C4-2B (cell line): ENCODE results near the gene MAPKBP1.
"Not testable (repeated sequence)": the region's sequence is repeated elsewhere in the genome, so short reads cannot be mapped to it uniquely, and the experiment has no call there.

Experiments used
- H3K27ac ChIP-seq: fragments of 450-650 bp; 2 replicates; pipeline ENCODE4 v1.5.1; 2017
- ZFX ChIP-seq: fragments of 450-650 bp; IDR thresholded peaks from 2 replicates; pipeline ENCODE4 v1.6.1; 2017
- TF ChIP-seq, protein P1 (sequence below): fragments of 450-650 bp; conservative IDR thresholded peaks from 2 replicates; pipeline ENCODE4 v1.5.1; 2017; ENCODE audit warnings: mild to moderate bottlenecking

Gene MAPKBP1, protein sequence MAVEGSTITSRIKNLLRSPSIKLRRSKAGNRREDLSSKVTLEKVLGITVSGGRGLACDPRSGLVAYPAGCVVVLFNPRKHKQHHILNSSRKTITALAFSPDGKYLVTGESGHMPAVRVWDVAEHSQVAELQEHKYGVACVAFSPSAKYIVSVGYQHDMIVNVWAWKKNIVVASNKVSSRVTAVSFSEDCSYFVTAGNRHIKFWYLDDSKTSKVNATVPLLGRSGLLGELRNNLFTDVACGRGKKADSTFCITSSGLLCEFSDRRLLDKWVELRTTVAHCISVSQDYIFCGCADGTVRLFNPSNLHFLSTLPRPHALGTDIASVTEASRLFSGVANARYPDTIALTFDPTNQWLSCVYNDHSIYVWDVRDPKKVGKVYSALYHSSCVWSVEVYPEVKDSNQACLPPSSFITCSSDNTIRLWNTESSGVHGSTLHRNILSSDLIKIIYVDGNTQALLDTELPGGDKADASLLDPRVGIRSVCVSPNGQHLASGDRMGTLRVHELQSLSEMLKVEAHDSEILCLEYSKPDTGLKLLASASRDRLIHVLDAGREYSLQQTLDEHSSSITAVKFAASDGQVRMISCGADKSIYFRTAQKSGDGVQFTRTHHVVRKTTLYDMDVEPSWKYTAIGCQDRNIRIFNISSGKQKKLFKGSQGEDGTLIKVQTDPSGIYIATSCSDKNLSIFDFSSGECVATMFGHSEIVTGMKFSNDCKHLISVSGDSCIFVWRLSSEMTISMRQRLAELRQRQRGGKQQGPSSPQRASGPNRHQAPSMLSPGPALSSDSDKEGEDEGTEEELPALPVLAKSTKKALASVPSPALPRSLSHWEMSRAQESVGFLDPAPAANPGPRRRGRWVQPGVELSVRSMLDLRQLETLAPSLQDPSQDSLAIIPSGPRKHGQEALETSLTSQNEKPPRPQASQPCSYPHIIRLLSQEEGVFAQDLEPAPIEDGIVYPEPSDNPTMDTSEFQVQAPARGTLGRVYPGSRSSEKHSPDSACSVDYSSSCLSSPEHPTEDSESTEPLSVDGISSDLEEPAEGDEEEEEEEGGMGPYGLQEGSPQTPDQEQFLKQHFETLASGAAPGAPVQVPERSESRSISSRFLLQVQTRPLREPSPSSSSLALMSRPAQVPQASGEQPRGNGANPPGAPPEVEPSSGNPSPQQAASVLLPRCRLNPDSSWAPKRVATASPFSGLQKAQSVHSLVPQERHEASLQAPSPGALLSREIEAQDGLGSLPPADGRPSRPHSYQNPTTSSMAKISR (N-terminal part only)

DNA sequence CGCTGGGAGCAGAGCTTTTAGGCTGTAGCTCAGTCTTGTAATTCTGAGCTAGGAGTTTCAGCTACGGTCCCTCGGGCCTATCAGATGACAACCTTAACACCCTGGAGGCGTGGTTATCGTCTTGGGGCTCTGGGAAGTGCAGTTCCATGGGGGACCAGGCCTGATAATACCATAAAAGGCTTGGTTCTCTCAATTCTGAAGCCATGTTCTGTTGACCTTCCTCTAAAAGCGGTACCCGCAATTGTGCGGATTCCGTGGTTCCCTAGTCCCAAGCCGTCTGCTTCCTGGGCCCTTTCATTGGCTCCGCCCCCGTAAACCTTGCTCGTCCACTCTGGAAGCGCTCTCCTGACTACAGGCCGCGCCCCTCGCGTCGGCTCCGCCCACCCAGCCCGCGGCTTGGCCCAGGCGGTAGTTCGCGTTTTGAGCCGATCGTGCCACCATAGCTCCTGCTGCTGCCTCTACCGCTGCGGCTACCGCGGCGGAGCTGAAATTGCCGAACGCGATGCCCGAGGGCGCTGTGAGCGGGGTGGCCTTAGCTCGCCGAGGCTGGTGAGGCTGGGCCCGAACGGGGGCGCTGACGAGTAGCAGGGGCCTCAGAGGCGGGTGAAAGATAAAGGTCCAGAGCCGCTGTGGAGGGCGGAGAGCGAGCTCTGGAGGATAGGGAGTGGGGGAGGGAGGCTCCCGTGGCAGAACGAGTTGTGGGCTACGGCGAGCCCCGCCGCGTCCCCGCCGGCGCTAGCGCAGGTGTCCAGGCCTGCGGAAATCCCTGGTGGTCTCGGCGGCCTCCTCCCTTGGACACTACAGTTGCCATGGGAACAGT lies at the start of gene MAPKBP1:
TSS of gene MAPKBP1 (plus strand) at position 423 of the 820 bp plus-strand sequence. CDS start 792 bp downstream, outside the sequence.
- peak within 1 kb of the TSS; percentile 70 for H3K27ac ChIP-seq
- TF ChIP-seq ZFX = peak; percentile 26; the same call in 1 of the 2 replicates
- TF ChIP-seq, protein P1, sequence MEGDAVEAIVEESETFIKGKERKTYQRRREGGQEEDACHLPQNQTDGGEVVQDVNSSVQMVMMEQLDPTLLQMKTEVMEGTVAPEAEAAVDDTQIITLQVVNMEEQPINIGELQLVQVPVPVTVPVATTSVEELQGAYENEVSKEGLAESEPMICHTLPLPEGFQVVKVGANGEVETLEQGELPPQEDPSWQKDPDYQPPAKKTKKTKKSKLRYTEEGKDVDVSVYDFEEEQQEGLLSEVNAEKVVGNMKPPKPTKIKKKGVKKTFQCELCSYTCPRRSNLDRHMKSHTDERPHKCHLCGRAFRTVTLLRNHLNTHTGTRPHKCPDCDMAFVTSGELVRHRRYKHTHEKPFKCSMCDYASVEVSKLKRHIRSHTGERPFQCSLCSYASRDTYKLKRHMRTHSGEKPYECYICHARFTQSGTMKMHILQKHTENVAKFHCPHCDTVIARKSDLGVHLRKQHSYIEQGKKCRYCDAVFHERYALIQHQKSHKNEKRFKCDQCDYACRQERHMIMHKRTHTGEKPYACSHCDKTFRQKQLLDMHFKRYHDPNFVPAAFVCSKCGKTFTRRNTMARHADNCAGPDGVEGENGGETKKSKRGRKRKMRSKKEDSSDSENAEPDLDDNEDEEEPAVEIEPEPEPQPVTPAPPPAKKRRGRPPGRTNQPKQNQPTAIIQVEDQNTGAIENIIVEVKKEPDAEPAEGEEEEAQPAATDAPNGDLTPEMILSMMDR = peak; percentile 87

DNA sequence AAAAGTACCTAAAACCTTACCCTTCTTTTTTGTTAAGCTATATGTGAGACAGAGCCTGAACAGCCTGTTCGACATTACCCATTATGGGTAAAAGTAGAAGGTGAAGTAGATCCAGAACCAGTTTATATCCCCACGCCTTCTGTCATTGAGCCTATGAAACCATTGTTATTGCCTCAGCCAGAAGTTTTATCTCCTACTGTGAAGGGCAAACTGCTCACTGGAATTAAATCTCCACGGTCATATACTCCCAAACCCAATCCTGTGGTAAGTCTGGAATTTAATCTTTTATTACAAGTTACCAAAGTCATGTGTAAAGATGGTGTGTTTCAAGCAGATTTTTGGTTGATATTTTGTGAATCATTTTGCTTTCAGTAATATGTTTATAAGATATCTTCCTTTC lies 47.1 kb upstream of the MAPKBP1 start:
- H3K27ac ChIP-seq = no peak overlapping the region
- no peak for TF ChIP-seq ZFX
- TF ChIP-seq, protein P1 = no peak

DNA sequence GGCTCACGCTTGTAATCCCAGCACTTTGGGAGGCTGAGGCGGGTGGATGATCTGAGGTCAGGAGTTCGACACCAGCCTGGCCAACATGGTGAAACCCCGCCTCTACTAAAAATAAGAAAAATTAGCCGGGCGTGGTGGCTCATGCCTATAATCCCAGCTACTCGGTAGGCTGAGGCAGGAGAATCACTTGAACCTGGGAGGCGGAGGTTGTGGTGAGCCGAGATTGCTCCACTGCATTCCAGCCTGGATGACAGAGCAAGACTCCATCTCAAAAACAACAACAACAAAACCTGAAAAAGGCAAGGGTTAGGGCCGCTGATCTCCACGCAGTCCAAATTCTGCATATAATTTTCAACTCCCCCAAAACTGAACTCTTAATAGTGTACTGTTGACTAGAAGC lies 46.2 kb upstream of the MAPKBP1 start:
- H3K27ac ChIP-seq = not testable (repeated sequence)

DNA sequence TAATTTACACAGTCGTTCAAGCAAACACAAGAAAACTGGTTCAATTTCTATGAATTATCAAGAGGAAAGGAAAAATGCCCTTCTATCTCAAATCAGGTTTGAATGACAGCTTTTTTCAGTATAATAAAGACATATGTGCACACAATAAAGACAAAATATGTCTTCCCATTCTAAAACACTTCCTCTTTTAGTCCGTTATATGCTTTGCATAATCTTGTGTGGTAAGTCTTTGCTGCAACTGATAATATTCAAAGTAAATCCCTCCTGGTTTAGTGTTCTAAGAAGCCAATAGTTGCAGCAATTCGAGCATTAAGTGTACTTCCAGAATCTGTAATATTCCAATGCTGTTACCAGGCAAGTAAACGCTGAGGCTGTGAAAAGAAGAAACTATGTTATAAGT lies 43.7 kb upstream of the MAPKBP1 start:
- no peak for TF ChIP-seq ZFX
- TF ChIP-seq, protein P1 = no peak
- H3K27ac ChIP-seq = no peak overlapping the region

DNA sequence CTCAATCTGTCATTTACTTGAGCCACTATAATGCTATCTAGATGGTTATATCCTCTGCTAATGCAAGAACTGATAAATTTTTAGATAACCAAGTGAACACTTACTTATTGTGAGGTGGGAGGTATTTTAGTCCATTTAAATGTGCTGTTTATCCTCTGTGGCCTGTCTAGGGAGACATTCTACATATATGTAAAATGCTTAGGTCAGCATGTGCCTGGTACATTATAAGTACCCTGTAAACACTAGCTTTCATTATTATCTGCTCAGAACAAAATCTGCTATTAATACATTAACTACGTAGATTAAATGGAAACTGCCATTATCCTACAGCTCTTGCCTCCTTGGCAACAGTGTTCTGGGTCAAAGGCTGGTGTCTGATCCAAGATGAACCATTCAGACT lies 41.8 kb upstream of the MAPKBP1 start:
- no peak overlapping the region for H3K27ac ChIP-seq
- TF ChIP-seq, protein P1 = no peak
- no peak for TF ChIP-seq ZFX

DNA sequence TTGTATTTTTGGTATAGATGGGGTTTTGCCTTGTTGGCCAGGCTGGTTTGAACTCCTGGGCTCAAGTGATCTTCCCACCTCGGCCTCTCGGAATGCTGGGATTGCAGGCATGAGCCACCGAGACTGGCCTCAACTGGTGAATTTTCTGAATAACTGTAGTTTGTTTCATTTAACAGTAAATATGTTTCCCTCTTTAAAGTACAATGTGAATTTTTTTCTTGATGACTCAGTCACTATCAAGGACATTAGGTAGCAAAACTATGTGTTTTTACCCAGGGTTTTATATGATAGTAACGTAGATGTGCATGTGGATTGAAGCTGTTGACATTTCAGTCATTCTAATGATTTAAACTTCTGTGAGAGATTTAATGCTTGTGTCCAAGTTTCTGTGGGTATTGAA lies 40.2 kb upstream of the MAPKBP1 start:
- TF ChIP-seq, protein P1 = no peak
- TF ChIP-seq ZFX = no peak
- no peak overlapping the region for H3K27ac ChIP-seq

DNA sequence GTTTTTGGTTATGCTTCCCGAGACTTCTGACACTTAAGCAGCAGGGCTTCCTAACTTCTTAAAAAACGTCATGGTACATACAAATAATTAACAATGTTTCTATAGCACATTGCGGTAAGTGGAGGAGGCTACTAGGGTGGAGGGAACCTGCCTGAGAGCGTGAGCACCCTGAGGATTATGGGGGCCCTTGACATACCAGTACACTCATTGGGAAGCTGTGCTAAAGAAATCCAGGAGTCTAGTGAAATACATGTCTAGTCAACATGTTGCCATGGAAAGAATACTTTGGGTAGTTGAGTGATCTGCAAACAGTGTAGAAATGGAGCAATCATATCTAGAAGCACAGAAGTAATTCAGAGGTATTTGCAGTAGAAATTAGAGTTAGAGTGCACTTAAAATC lies 39.2 kb upstream of the MAPKBP1 start:
- no peak for TF ChIP-seq ZFX
- TF ChIP-seq, protein P1 = no peak
- no peak overlapping the region for H3K27ac ChIP-seq

DNA sequence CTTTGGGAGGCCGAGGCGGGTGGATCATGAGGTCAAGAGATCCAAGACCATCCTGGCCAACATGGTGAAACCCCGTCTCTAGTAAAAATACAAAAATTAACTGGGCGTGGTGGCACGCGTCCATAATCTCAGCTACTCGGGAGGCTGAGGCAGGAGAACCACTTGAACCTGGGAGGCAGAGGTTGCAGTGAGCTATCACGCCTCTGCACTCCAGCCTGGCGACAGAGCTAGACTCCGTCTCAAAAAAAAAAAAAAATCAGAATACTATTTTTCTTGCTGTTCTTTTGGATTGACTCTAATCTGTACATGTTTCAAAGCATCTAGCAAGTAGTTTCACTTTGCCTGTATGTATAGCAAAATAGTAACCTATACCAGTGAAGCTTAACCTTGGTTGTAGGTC lies 38.8 kb upstream of the MAPKBP1 start:
- H3K27ac ChIP-seq = not testable (repeated sequence)
